NCI-H524 treated with DMSO at 0.1 percent for 48 hours (cell line): ENCODE measurements around the gene LDB3.

ENCODE experiments used
- DNase-seq: peaks from one replicate; lab custom pipeline; 2025; lab: John Stamatoyannopoulos, UW

Gene LDB3

DNA sequence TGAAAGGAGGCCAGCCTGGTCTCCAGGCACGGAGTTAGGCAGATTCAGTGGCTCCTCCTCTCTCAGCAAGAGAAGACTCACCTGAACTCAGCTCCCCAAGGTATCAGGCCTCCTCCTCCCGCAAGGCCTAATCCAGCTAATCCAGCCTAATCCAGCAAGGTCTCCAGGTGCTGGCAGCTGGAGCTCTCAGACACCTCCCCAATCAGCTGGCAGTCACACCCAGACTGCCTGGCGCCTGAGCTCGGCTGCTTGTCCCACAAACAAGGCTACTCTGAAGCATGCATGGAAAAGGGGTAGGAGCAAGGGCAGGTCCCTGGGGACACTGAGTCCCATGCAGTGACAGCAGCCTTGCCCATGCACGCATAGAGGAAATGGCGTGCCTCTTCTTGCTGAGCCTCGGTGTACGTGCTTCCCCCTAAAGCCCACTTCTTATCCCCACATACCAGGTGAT lies 17.3 kb upstream of the LDB3 start:
- peak; percentile 21 for DNase-seq

DNA sequence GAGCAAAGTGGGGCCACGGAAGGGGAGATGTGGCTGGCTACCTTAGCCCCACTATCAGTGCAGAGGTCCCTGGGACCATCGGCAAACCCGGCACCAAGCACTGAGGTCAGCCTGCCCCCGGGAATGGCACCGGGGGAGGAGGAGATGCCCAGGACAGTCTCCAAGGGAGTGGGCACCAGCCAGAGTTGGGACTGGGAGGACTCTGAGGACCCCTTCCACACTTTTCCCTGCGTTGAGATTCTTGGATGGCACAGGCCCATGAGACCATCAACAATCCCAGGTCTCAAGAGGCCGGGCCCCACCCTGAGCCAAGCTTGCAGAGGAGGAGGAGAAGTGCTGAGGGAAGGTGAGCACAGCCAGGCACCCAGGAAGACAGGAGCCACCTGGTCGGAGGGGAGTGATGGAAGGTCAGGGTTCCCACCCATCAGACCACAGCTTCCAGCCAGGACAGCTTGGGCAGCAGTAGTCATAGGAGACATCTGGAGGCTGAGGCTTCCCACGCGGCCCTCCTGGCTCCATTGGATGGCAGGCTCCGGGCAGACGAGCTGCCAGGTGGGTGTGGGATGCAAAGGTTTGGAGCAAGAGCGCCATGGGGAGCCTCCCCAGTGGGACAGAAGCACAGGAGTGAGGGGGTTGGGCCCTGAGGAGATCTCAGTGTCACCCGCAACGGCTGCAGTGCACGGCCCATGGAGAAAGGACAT lies 16.5 kb upstream of the LDB3 start:
- DNase-seq: no peak

DNA sequence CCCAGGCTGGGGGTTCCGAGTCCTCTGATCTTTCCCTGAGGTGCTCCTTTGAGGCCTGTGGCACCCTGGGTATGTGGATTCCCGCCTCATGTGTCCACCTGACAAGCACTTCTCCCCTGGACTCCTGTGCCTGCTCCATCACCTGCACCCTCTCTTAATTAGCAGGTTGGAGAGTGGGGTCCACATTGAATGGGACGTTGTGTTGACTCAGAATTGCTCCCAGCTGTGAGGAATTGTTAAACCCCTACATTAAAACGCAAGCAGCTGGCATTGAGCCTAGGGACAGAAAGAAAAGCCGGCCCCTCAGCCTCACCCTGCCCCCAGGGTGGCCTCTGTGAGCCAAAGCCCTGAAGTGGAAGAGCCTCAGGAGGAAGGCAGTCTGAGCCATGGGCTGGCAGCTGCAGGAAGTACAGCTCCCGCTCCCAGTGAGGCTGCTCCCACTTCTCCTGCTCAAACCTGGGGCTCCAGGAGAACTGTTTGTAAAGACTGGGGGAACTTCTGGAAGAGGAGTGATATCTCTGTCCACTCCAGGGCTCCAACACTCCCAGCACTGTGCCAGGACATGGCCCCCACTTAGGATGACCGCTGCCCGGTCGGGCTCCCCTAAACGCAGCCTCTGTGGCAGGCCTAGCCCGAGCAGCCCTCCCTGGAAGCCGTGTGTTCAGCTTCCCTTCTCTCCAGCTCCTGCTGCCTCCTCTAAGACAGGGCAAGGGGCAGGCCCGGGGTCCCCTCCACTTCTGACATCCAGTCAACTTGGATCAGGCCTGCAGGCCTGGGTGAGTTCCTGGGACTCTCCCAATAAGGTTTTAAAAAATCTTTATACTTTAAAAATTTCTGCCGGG lies 15.7 kb upstream of the LDB3 start:
- peak; percentile 22 for DNase-seq

DNA sequence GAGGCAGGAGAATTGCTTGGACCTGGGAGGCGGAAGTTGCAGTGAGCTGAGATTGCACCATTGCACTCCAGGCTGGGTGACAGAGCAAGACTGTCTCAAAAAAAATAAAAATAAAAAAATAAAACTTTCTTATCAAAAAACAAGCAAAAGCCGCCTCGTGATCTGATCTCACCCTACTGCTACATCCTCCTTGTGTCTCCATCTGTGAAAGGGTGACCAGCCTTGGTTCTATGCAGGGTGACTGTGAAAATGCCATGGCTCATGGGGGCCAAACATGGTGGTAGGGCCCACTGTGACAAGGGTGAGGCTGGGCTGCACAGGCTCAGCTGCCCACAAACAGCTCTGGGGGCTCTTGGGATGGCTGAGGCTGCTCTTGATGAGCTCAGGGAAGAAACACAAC lies 14.9 kb upstream of the LDB3 start:
- no peak for DNase-seq

DNA sequence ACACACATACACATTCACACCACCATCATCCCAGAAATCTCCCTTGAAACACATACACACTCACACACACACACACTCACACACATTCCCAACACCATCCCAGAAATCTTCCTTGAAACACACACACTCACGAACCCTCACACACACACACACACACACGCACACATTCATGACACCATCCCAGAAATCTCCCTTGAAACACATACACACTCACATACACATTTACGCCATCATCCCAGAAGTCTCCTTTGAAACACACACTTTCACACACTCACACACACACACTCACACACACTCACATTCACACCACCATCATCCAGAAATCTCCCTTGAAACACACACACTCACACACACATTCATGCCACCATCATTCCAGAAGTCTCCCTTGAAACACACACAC lies 14.3 kb upstream of the LDB3 start:
- DNase-seq: no peak

DNA sequence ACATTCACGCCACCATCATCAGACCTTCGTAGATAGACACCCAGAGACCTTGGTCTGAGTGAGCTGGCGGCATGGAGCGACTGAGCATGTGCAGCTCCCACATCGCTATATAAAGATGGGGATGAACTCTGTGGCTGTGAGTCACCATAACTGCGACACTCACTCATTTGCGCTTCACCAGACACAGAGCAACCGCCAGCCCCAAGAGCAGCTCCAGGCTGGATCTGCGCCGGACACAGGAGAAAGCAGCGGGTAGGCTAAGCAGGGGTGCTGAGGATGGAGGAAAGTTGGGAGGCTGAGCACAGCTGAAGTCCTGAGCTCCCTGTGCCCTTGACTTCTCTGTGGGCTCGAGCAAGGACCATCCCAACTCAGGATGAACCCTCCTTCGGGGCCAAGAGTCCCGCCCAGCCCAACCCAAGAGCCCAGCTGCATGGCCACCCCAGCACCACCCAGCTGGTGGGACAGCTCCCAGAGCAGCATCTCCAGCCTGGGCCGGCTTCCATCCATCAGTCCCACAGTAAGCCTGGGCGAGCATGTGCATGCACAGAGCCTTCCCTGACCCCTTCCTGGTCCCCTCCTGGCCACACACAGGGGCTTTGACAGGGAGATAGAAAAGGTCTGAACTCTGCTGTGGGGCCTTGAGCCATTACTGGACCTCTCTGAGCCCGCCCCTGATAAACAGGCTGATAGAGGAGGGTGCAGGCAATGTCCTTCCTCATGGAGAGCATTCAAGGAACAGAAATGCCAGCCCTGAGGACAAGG lies 13.7 kb upstream of the LDB3 start, which contains the start of gene OPN4:
Gene OPN4 (plus strand): TSS at position 137 of the 762 bp plus-strand sequence. CDS start 237 bp downstream, at position 374.
- DNase-seq: no peak

DNA sequence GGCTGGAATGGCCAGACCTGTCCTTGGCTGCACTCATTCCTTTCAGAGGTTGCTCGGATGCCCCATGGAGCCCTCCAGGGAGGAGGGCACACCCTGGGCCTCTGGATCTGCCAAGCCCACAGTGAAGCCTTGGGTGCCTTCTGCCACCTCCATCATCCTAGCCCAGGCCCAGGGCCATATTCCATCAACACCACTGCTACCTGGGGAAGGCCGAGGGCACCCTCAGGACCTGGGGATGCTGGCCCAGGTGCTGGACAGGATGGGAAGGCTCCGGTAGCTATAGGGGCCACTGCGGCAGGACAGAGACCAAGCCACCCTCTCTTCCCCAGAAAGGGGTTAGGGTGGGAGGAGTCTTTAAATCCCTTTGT lies 13.2 kb upstream of the LDB3 start:
- DNase-seq: no peak

DNA sequence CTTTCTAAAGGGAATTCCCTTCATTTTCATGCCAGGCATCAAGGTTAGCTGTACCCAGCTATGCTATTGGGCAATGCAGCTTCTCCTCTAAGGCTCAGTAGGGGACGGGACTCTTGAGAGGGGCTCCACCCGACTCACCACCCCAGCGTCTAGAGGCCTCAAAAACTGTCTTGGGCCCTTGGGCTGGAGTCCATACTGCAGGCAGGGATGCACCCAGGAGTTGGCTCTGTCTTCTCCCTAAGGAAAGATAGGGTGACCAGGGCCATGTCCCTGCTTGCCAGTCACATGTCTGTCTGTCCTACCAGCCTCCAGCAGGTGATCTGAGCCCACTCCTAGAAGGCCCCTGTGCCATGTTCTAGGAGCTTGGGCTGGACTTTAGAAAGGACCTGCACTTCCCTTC lies 12.7 kb upstream of the LDB3 start:
- no peak for DNase-seq

DNA sequence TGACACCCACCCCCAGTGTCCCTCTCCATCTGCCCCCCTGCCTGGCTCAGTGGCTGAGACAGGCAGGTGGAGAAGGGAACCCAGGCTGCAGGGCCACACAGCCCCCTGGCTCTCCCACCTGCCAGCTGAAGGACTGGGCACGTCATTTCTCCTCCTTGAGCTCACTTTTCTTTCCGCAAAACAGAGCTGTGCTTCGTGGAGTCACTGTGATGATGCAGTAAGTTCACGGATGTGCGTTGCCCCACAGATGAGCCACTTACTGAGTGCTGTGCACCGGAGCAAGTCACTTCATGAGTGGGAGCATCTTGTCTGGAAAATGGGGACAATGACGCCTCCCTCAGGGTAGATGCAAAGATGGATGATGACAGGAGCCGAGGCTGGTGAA lies 11.3 kb upstream of the LDB3 start:
- DNase-seq: no peak

DNA sequence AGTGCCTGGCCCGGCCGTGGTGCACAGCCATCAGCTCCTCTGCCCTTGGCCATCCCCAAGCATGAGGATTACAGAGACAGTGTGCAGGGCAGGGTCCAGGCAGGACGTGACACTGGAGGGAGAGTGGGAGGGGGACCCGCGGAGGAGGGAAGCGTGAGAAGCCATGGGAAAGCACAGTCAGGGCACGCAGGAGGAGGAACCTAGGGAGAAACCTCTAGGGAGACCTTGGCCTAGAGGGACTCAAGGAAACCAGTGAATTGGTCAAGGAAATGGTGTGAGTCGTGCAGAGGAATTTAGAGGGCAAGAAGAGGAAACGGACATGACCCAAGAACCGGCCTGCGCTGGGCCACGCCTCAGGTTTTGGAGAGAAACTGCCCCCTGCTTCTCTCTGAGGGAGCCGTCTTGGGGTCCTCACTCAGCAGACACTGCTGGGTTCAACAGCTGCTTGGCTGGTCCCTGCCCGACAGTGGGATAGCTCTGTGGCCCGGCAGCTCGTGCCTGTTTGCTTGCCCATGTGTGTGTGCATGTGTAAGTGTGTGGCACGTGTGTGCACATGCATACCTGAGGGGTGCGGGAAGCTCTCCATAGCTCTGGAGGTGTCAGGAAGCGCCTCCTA lies 10.8 kb upstream of the LDB3 start:
- DNase-seq: no peak

DNA sequence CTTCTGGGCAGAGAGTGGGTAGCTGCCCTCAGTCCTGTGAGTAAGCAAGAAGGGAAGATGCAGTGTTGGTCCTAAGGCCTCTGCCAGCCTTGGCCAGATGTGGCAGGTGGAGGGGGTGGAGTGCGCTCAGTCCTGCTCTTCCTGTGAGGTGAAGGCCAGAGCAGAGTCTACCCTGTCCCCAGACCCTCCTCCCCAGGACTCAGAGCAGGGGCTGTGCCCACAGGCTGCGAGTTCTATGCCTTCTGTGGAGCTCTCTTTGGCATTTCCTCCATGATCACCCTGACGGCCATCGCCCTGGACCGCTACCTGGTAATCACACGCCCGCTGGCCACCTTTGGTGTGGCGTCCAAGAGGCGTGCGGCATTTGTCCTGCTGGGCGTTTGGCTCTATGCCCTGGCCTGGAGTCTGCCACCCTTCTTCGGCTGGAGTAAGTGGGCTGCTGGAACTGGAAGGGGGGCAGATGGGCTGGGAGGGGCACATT lies 10.0 kb upstream of the LDB3 start:
- no peak for DNase-seq

DNA sequence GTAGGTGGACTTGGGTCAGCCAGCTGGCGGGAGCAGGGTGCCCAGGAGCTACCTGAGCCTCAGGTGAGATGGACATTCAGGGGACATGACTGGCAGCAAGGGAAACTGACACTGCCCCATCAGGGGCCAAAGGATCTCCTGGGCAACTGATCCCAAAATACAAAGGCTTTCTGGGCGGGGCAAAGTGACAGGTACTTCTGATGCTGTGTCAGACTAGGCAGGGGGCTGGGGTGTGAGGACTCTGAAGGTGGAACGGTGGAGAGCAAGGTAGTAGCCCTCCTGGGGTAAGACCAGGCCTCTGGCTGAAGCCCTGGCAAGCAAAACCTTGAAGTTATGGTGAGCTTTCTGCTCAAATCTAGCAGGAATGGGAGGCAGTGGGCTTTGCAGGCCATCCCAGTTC lies 9.6 kb upstream of the LDB3 start:
- DNase-seq: no peak

DNA sequence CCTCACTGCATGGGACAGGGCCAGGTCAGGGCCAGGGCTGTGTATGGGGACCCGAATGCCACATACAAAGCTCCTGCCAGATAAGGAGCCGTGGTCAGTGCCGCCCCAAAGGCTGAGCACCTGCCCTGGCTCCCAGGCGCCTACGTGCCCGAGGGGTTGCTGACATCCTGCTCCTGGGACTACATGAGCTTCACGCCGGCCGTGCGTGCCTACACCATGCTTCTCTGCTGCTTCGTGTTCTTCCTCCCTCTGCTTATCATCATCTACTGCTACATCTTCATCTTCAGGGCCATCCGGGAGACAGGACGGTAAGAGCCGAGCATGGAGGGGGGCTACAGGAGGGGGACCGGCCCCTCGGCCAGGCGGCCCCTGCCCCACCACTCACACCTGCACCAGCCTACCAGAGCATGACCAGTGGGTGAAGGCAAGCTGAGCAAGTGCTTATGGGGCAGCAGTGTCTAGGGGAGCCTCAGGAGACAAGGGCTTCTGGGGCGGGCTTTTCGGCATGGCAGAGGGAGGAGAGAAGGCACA lies 9.1 kb upstream of the LDB3 start:
- no peak for DNase-seq

DNA sequence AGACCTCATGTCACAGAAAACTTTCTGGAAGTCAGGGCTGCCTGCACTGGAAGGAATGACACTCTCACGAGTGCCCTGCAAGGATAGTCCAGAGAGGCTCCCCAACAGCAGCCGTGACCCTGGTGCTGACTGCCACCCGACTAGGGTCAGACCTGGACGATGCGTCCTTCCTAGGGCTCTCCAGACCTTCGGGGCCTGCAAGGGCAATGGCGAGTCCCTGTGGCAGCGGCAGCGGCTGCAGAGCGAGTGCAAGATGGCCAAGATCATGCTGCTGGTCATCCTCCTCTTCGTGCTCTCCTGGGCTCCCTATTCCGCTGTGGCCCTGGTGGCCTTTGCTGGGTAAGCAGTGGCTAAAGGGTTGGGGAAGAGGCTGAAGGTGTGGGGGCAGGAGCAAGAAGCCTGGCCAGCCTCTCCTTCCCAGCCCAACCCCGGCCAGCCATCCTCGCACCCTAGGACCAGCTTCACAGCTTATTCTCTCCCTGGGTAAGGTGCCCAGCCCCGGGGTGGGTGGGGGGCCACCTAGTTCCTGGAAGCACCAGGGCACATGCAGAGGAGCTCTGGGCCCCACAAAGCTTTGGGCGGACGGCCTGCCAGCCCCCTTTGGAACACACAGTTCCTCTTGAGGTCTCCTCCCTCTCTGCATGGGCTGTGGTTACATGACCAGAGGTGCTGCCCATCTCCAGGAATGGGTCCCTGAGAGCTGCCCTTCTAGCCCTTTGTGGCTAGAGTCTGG lies 8.4 kb upstream of the LDB3 start:
- DNase-seq: no peak

DNA sequence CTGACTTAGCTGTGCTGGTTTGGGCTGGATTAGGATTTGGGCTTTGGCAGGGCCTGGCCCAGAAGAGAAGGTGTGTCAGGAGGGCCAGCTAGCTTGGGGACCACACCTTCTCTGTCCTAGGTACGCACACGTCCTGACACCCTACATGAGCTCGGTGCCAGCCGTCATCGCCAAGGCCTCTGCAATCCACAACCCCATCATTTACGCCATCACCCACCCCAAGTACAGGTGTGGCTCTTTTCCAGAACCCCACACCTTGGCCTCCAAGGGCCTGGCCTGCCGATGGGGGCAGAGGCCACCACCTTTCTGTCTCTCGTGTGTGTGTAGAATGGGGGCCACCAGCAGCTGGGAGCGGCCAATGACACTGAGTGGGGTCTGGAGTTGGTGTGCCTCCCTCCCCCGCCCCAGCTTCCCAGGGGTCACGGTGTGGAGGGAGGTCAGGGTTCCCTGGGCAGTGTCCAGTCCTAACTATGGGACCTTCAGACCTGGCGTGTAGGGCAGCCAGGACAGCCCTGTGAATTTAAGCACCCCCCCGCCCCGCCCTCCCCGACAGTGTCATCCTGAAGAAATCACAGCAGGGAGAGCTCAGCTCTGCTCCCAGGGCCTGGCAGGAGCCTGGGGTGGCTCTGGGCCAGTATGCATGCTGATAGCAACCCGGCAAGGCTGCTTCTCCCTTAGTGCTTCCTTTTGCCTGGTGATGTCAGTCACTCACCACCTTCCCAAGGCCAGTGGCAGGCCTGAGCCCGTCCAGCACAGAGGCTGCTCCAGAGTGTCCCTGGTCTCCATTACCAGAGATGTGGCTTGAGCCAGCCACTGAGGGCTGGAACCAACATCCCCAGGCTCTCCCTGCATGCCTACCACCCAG lies 6.9 kb upstream of the LDB3 start:
- no peak for DNase-seq

DNA sequence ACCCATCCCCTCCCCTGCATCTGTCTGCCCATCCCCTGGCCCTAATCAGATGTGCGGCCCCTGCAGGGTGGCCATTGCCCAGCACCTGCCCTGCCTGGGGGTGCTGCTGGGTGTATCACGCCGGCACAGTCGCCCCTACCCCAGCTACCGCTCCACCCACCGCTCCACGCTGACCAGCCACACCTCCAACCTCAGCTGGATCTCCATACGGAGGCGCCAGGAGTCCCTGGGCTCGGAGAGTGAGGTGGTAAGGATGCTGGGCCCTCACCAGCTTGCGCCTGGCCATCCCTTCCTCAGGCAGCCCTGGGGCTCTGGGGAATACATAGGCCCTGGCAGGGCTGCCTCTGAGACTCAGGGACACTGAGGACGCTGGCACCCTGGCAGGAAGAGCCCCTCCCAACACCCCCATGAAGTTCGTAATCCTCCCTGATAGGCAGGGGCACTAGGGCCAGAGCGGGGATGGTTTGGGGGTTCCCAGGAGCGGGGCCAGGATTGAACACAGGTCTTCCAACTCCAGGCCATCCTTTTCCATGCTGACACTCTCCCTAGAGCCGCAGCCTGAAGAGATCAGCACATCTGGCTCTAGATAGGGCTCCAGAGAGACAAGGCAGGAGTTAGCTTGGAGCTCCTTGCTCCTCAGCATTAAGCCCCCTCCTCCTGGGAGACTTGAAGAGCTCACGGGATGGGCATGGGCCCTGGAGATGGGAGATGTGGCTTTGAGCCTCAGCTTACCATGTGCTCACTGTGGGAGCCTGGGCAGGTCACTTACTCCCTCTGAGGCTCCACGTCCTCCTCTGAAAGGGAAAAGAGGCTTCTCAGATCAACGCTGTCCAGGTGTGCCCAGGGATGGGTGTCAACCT lies 5.9 kb upstream of the LDB3 start:
- DNase-seq: no peak

DNA sequence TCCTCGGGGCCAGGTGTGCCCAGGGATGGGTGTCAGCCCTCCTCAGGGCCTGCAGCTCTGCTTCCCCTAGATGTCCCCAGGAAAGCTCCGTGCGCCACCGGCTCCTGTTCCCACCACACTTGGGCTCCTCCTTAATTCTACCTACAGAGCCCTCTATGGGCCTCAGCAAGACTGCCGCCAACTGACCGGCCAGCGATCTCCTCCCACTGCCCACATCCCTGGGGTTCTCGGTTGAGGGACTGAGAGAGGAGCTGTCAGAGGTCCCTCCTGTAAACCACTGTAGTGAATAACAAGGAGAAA lies 5.3 kb upstream of the LDB3 start:
- no peak for DNase-seq

DNA sequence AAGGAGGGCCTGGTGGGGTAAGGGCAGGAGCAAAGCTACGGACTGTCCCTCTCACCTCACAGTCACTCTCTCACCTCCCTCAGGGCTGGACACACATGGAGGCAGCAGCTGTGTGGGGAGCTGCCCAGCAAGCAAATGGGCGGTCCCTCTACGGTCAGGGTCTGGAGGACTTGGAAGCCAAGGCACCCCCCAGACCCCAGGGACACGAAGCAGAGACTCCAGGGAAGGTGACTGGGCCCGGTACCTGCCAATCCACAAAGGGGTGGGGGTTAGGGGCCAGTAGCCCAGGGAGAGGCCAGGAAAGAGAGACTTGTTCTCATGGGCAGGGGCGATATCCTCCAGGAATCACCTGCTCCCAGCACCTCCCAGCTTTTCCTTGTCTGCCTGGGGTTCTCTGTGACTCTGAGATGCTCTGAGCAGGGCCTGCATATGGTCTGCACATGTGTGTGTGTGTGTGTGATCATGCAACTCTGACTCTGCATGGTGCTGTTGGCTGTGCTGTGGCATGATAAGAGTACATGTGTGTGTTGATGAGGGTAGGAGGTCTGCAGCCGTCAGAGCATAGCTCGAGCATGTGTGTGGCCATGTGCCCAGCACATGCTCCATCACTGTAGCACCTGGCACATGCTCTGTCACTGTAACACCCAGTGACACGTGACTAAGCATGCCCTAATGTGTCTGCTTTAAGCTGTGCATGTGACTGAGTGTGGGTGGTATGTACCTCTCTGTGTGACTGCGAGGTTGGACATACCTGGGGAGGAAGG lies 4.6 kb upstream of the LDB3 start:
- DNase-seq: no peak
